IMR-90 (cell line): ENCODE data around the gene MAPK13. TPM values are rescaled to one million over a fixed set of nuclear protein-coding genes. Genes with fewer than 3 reads are reported as not detected.

ENCODE experiments used
- ATAC-seq: fragments of 200-7000 bp; cut with Tn5 transposase; 2 replicates; pipeline ENCODE4 v1.9.1; 2020; ENCODE audit warnings: low read depth, mild to moderate bottlenecking, moderate library complexity
- BruUV-seq: library from RNA; stranded (reverse); fragments of 400-500 nt; replicated peaks from 2 replicates; lab custom pipeline; 2021; lab: Mats Ljungman, UMichigan
- CTCF ChIA-PET: fragments of 300-600 bp; formaldehyde crosslinking; extraction: SDS; loops from one replicate; lab custom pipeline; 2021; ENCODE audit warnings: antibody characterized with exemption; lab: Yijun Ruan, JAX
- POLR2A ChIA-PET: fragments of 300-600 bp; sonication (Branson Sonifier 250); formaldehyde crosslinking; loops from one replicate; lab custom pipeline; 2022; ENCODE audit warnings: antibody characterized with exemption; ENCODE audit not compliant: unreplicated experiment; lab: Charles Lee
- DNase-seq: peaks from one replicate; pipeline ENCODE4 v3.0.0; 2013
- H2AFZ ChIP-seq: replicated peaks from 2 replicates; pipeline ENCODE3; 2013; ENCODE audit warnings: low read length, mild to moderate bottlenecking; ENCODE audit not compliant: poor library complexity
- H2AK5ac ChIP-seq: 2 replicates; pipeline ENCODE4 v1.6.1; 2013; ENCODE audit warnings: low read depth, low read length, inconsistent platforms
- H2AK9ac ChIP-seq: replicated peaks from 2 replicates; pipeline ENCODE3; 2013; ENCODE audit warnings: mild to moderate bottlenecking, low read depth, low read length, moderate library complexity; ENCODE audit not compliant: poor library complexity
- H2BK120ac ChIP-seq: 2 replicates; pipeline ENCODE4 v1.6.1; 2013; ENCODE audit warnings: low read depth, low read length, inconsistent platforms
- H2BK15ac ChIP-seq: 3 replicates; pipeline ENCODE4 v1.6.1; 2013; ENCODE audit warnings: low read depth, low read length, inconsistent platforms
- H2BK20ac ChIP-seq: 2 replicates; pipeline ENCODE4 v1.6.1; 2013; ENCODE audit warnings: low read depth, mild to moderate bottlenecking, inconsistent platforms, low read length, moderate library complexity
- H2BK5ac ChIP-seq: 2 replicates; pipeline ENCODE4 v1.6.1; 2013; ENCODE audit warnings: mild to moderate bottlenecking, low read depth, low read length, inconsistent platforms; ENCODE audit not compliant: poor library complexity, severe bottlenecking
- H3K14ac ChIP-seq: replicated peaks from 2 replicates; pipeline ENCODE4 v1.6.1; 2013; ENCODE audit warnings: low read depth, low read length, inconsistent platforms
- H3K18ac ChIP-seq: 2 replicates; pipeline ENCODE4 v1.6.1; 2013; ENCODE audit warnings: low read depth, low read length, control low read depth
- H3K23ac ChIP-seq: 2 replicates; pipeline ENCODE4 v1.6.1; 2013; ENCODE audit warnings: low read depth, low read length, inconsistent platforms
- H3K27ac ChIP-seq: 2 replicates; pipeline ENCODE4 v1.5.1; 2013; ENCODE audit warnings: mild to moderate bottlenecking, control low read depth, low read length; ENCODE audit not compliant: insufficient read depth
- H3K27me3 ChIP-seq: 2 replicates; pipeline ENCODE4 v1.6.1; 2013; ENCODE audit warnings: low read length; ENCODE audit not compliant: control insufficient read depth, insufficient read depth
- H3K36me3 ChIP-seq: 2 replicates; pipeline ENCODE4 v1.6.1; 2013; ENCODE audit warnings: low read length, mixed read lengths; ENCODE audit not compliant: control insufficient read depth, insufficient read depth
- H3K4ac ChIP-seq: 2 replicates; pipeline ENCODE4 v1.6.1; 2013; ENCODE audit warnings: low read depth, low read length, inconsistent platforms
- H3K4me1 ChIP-seq: 2 replicates; pipeline ENCODE4 v1.6.1; 2013; ENCODE audit warnings: low read length, mixed read lengths; ENCODE audit not compliant: control insufficient read depth, insufficient read depth
- H3K4me2 ChIP-seq: 2 replicates; pipeline ENCODE4 v1.6.1; 2013; ENCODE audit warnings: low read depth, mild to moderate bottlenecking, control low read depth, low read length, moderate library complexity
- H3K4me3 ChIP-seq: 2 replicates; pipeline ENCODE4 v1.5.1; 2013; ENCODE audit warnings: low read depth, mild to moderate bottlenecking, control low read depth, low read length, moderate library complexity; ENCODE audit not compliant: insufficient read depth
- H3K56ac ChIP-seq: 2 replicates; pipeline ENCODE4 v1.6.1; 2013; ENCODE audit warnings: low read length, inconsistent platforms; ENCODE audit not compliant: insufficient read depth; ENCODE audit errors: extremely low read depth
- H3K79me1 ChIP-seq, 2 experiments: 2 replicates each; pipeline ENCODE4 v1.6.1; 2013; ENCODE audit warnings: low read length in 2 of 2, inconsistent platforms in 1 of 2, low read depth in 1 of 2
- H3K9ac ChIP-seq: 2 replicates; pipeline ENCODE4 v1.6.1; 2013; ENCODE audit warnings: low read depth, low read length, control low read depth
- H3K9me1 ChIP-seq: 2 replicates; pipeline ENCODE4 v1.6.1; 2013; ENCODE audit warnings: low read length, inconsistent platforms; ENCODE audit not compliant: insufficient read depth
- H3K9me3 ChIP-seq: 2 replicates; pipeline ENCODE4 v1.6.1; 2013; ENCODE audit warnings: low read length; ENCODE audit not compliant: control insufficient read depth, insufficient read depth
- H4K20me1 ChIP-seq: 2 replicates; pipeline ENCODE4 v1.6.1; 2013; ENCODE audit warnings: low read length, inconsistent platforms; ENCODE audit not compliant: insufficient read depth
- H4K5ac ChIP-seq: 2 replicates; pipeline ENCODE4 v1.6.1; 2013; ENCODE audit warnings: mild to moderate bottlenecking, low read depth, low read length, control low read depth
- H4K8ac ChIP-seq, 2 experiments: 2 replicates each; pipeline ENCODE4 v1.6.1; 2013; ENCODE audit warnings: low read depth in 2 of 2, low read length in 2 of 2, control low read depth in 1 of 2, inconsistent platforms in 1 of 2
- H4K91ac ChIP-seq: 2 replicates; pipeline ENCODE4 v1.6.1; 2013; ENCODE audit warnings: low read depth, low read length, inconsistent platforms; ENCODE audit not compliant: insufficient read depth
- MXI1 ChIP-seq: IDR thresholded peaks from 2 replicates; pipeline ENCODE4 v1.6.1; 2012; ENCODE audit warnings: low read depth, mild to moderate bottlenecking, low read length, moderate library complexity, borderline replicate concordance
- NFE2L2 ChIP-seq: fragments of 150-350 bp; IDR thresholded peaks from 2 replicates; pipeline ENCODE4 v1.6.1; 2016; ENCODE audit warnings: low read depth, mild to moderate bottlenecking, low read length
- WGBS, 2 experiments: methylation state at CpG; one replicate each; pipeline versions ENCODE4 v1.1.5 to v1.1.7; 2013; ENCODE audit warnings: missing lambda C conversion rate in 2 of 2; ENCODE audit not compliant: insufficient read length in 1 of 2; ENCODE audit errors: extremely low coverage in 2 of 2; 5-methylcytosine and 5-hydroxymethylcytosine counted together
- dilution Hi-C: fragments of 300-500 bp; cut with HindIII; formaldehyde crosslinking; loops from one replicate; pipeline ENCODE4 v1.14.3; 2018; ENCODE audit warnings: low sequenced_read_pairs; ENCODE audit not compliant: unreplicated experiment
- in situ Hi-C: fragments of 300-500 bp; cut with MboI; formaldehyde crosslinking; loops from 3 replicates; pipeline ENCODE4 v1.14.3; 2019; ENCODE audit warnings: low sequenced_read_pairs, inconsistent platforms, mixed read lengths
- intact Hi-C: fragments of 100-400 bp; cut with micrococcal nuclease; formaldehyde crosslinking; loops from 2 replicates; pipeline ENCODE4 v1.10.0; 2022
- polyA plus RNA-seq, 3 experiments: library from polyadenylated mRNA; depleted of rRNA; stranded (reverse); fragments of >200 nt; gene quantifications; 2 replicates each; pipeline ENCODE4 v1.2.3, GENCODE V29; 2012; ENCODE audit warnings: low replicate concordance in 1 of 3
- total RNA-seq: library from RNA; depleted of rRNA; stranded (reverse); fragments of >200 nt; gene quantifications from 2 replicates; pipeline ENCODE4 v1.2.3, GENCODE V29; 2012
- TF ChIP-seq, protein P1 (sequence below): fragments of 150-350 bp; IDR thresholded peaks from 2 replicates; pipeline ENCODE4 v1.6.1; 2017; ENCODE audit warnings: mild to moderate bottlenecking, antibody characterized with exemption, low read length, low read depth

The MAPK13 gene
- total and polyA plus RNA-seq, 2 of the 4 experiments (the other 2 are of a cell fraction), result 2.0 to 2.9 TPM

DNA sequence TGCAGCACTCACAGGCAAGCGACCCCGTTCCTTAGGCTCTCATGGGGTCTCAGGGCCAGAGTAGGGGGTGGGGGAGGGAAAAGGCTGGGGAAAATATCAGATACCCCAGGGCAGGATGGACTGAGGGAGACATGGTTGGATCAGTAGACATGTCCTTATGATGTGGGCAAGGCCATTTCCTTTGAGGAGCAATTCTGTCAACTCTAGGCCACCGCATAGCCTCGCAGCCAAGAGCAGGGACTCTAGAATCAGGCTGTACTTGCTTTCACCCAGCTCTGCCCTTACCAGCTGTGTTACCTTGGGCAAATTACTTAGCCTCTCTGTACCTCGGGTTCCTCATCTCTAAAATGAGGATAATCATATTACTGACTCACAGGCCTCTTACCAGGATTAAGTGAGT is 2.2 kb upstream of the MAPK13 start:
- TF ChIP-seq, protein P1, sequence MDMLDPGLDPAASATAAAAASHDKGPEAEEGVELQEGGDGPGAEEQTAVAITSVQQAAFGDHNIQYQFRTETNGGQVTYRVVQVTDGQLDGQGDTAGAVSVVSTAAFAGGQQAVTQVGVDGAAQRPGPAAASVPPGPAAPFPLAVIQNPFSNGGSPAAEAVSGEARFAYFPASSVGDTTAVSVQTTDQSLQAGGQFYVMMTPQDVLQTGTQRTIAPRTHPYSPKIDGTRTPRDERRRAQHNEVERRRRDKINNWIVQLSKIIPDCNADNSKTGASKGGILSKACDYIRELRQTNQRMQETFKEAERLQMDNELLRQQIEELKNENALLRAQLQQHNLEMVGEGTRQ, result no peak
- TF ChIP-seq MXI1 (no peak), NFE2L2 (no peak)
- H3K18ac ChIP-seq, result peak overlapping the region; percentile 71
- H2BK15ac ChIP-seq, result peak overlapping the region; percentile 92; the same call in 2 of the 3 replicates
- DNase-seq (no peak), ATAC-seq (no peak)
- peak overlapping the region; percentile 92; the same call in 1 of the 2 replicates for H3K23ac ChIP-seq
- no peak overlapping the region for H3K4me2 ChIP-seq
- peak overlapping the region; percentile 86 for H3K27ac ChIP-seq
- in situ Hi-C loops (loop anchor here (5.0 kb wide), 1 partner anchor 229 kb away; no protein-coding TSS in a partner anchor), dilution Hi-C loops (no loop called here), intact Hi-C loops (no loop called here)
- no peaks in the 10 kb centered on the region for H3K9me3 ChIP-seq
- POLR2A ChIA-PET, result no interaction called here
- H4K5ac ChIP-seq, result peak overlapping the region; percentile 72; the same call in 1 of the 2 replicates
- H3K4me1 ChIP-seq, result peaks cover 36% of the 10 kb centered on the region
- H4K91ac ChIP-seq, result peak overlapping the region; percentile 94
- peaks cover 33% of the 10 kb centered on the region for H3K9me1 ChIP-seq
- H2AFZ ChIP-seq, result peak overlapping the region; percentile 79
- H3K4me3 ChIP-seq, result no peak overlapping the region
- no peak overlapping the region for H3K9ac ChIP-seq
- H2BK120ac ChIP-seq, result peak overlapping the region; percentile 95
- H2AK9ac ChIP-seq, result peak overlapping the region; percentile 93
- peak overlapping the region; percentile 78 to 92 for H4K8ac ChIP-seq
- peak overlapping the region; percentile 97 for H3K4ac ChIP-seq
- H3K56ac ChIP-seq, result peak overlapping the region; percentile 41; the same call in 1 of the 2 replicates
- H2BK5ac ChIP-seq, result peak overlapping the region; percentile 96
- H3K36me3 ChIP-seq, result no peaks in the 10 kb centered on the region
- peak overlapping the region; percentile 32 for H3K14ac ChIP-seq
- H3K79me1 ChIP-seq, result peaks cover 0 to 18% of the 10 kb centered on the region in 2 experiments; a peak in 1 of 4 replicates
- peak overlapping the region; percentile 88 for H2BK20ac ChIP-seq
- BruUV-seq, result no TSS peak
- CTCF ChIA-PET, result interaction anchor here (1.5 kb wide), 1 partner anchor 232 kb away, joined by 3 read pairs; no protein-coding TSS in a partner anchor
- H3K27me3 ChIP-seq, result no peaks in the 10 kb centered on the region
- no peaks in the 10 kb centered on the region for H4K20me1 ChIP-seq
- no CpG with 5 or more reads among the region's 5 CpGs for WGBS, 2 experiments
- peak overlapping the region; percentile 94 for H2AK5ac ChIP-seq
